HUDEP-2 (cell line): ENCODE measurements around the gene FERD3L.

Experiments used
- DNase-seq, 76 experiments: peaks; one replicate each; lab custom pipeline; 2025; ENCODE audit not compliant: unreplicated experiment in 76 of 76; lab: John Stamatoyannopoulos, UW

The FERD3L gene

DNA sequence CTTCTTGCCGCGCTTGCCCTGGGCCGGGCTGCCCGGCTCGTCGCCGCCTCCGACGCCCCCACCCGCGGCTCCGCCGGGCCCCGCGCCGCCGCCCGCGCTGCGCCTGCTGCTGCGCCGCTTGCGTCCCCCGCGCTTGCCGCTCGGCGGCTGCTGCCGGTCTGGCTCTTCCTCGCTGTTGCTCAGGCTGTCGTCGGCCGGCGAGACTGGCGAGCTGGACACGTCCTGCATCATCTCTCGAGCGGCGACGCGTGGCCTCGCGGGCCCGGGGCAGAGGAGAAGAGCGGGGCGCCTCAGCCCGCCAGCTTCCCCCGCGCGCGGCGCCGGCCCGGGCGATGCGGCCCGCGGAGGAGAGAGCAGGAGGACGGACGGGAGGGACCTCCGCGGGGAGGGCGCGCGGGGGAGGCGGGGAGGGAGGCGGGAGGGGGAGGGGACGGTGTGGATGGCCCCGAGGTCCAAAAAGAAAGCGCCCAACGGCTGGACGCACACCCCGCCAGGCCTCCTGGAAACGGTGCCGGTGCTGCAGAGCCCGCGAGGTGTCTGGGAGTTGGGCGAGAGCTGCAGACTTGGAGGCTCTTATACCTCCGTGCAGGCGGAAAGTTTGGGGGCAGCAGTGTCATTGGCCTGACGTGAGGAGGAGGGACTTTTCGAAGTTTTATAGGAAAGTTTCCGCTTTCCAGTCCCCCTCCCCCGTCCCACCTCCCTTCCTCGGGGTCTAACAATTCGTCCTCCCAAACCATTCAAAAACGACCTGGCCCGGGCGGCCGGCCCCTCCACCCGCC lies 27.9 kb downstream of the FERD3L start, which contains the start of gene TWIST1:
Gene TWIST1 (minus strand): TSS at position 546 of the 779 bp plus-strand sequence. CDS start 315 bp downstream, at position 231.
- peak in 1 of 76 experiments; percentile 4 for DNase-seq

DNA sequence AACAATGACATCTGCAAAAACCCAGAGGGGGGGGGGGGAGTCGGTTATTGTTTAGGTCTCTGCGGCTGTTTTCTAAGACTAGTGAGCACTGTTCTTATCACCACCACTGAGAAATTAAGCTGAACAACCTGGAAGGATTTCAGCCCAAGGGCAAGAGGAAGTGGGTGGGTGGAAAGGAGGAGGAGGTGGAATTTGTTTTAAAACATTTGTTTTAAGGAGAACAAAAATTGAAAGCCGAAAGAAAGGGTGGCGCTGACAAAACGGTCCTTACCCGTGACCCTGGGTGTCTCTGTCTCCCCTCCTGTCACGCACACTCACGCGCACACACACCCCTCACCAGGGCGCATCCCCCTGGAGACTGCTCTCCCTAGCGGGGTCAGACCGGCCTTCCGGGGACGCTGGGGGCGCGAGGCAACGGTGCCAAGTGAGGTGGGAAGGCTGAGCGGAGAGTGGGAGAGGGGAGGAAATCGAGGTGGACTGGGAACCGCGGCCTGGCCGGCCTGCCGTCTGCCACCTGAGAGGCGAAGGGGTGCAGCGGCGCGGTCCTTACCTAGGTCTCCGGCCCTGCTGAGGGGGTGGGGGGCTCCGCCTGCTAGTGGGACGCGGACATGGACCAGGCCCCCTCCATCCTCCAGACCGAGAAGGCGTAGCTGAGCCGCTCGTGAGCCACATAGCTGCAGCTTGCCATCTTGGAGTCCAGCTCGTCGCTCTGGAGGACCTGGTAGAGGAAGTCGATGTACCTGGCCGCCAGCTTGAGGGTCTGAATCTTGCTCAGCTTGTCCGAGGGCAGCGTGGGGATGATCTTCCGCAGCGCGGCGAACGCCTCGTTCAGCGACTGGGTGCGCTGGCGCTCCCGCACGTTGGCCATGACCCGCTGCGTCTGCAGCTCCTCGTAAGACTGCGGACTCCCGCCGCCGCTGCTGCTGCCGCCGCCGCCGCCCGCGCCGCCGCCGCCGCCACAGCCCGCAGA lies 28.8 kb downstream of the FERD3L start:
- DNase-seq: no peak

- no peak for DNase-seq
Observed at GRCh38 chr7:19114551-19114855, 30.7 kb downstream of the FERD3L start.

DNA sequence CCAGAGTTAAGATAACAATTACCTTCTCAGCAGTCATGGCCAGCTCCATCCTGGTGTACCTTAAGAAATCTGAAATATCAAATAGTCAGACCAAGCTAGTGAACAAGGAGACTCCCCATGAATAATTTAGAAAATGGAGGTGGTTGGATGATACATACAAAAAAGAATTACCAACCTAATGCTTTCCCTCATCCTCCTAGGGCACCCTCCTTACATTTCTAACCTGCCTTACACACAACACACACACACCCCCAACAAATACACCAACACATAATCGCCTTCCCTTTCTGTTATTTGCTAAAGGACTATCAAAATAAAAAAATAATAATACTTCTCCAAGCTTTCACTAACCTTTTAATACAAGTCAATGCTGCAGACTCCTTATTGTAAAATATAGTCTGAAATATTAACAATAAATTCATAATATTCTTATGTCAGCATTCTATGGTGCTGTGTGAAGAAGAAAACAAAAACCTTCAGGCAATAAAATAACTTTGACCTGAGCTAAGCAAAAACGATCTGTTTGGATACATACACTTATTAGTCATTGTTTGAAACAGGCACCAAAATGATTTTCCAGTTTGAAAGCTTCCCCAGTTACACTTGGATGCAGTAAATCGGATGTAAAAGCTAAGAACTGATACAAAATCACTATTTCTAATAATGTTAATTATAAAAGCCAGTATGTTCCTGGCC lies 31.2 kb downstream of the FERD3L start:
- DNase-seq: no peak

DNA sequence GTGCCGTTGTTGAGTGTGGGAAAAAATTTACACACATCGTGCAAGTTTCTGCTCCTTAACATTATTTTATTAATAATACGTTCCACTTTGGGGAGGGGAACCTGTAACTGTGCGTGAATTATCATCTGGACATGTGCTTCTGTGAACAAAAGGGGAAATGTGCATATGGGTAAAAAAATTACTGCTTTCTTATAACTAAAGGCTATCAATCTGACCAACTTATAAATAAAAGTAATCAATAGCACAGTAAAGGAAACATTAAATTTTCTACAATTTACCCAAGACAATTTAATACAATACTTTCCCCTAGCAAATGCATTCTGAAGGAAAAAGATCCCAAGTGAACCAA lies 32.2 kb downstream of the FERD3L start:
- DNase-seq: no peak

DNA sequence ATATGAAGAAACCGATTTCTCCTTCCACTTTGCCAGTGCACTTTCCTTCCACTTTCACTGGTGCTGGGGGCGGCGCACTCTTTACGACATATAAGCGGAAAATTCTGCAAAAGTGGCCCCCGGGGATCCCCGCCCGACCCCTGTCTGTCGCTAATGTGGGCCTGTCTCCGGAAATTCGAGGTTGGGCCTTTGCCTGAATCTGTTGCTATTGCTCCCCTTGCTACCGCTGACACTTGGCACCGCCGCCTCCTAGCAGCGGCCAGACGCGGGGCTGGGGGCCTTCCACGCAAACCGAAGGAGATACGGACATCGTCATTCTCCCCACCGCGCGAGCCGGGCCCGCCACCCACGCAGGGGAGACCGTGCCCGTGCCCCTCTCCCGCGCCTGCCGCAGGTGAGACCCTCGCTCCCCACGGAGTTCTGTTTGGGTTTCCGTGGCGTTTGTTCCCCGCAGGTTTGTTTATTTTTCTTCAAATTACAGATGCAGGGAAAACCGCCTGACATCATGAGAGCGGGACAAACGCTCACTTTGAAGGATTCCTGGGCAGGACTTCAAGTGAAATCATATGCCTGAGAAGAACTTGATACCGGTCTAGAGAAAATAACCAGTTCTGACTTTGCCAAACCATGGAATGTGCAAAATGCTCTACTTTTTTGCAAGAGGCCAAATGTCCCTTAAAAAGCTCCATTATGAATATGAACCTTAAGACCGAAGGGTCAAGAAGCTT lies 32.8 kb downstream of the FERD3L start:
- no peak for DNase-seq

- no peak for DNase-seq
Observed at GRCh38 chr7:19111474-19112273, 33.5 kb downstream of the FERD3L start.

DNA sequence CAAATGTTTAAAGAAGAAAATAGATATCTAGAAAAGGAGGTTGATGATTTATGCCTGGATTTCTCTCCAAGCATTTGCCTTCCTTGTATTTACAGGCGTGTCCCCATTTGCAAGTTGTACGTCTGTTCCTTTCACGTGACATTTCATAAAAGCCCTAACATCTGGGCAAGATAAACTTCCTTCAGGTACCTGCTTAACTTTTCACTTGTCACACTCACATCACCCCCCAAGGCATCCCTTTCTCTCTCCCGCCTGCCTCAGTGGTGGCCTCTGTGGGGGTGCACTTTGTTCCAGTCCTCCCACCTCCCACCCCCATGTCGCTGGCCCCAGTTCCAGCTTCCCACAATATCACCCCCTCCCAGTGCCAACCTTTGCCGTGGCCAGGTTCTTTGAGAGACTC lies 34.4 kb downstream of the FERD3L start:
- DNase-seq: no peak

GRCh38 chr7:19110026-19110730 lies 35.0 kb downstream of the FERD3L start:
- DNase-seq: no peak

- no peak for DNase-seq
Observed at GRCh38 chr7:19109000-19109946, 35.9 kb downstream of the FERD3L start.

- DNase-seq: no peak
Observed at GRCh38 chr7:19107356-19108146, 37.7 kb downstream of the FERD3L start.

GRCh38 chr7:19107081-19107355 lies 38.2 kb downstream of the FERD3L start:
- DNase-seq: no peak

- no peak for DNase-seq
Observed at GRCh38 chr7:19106241-19107080, 38.8 kb downstream of the FERD3L start.

DNA sequence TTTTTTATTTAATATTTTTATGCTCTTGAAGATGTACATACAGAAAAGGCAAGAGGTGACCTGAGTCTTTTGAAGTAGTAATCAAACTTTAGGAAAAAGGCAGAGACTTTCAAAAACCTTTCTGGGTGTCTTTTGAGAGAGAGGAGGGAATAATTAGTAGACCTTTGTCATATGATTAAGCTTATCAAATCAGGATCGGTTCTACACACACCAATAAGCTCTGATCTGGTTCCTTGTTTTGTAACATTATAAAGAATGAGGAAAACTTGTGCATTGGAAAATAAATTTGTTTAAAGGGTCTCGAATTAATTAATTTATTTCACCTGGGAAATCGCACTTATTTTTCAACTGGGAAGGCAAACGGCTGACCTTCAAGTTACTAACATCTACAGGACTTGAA lies 39.7 kb downstream of the FERD3L start:
- no peak for DNase-seq

GRCh38 chr7:19104811-19105210 lies 40.4 kb downstream of the FERD3L start:
- DNase-seq: no peak

DNA sequence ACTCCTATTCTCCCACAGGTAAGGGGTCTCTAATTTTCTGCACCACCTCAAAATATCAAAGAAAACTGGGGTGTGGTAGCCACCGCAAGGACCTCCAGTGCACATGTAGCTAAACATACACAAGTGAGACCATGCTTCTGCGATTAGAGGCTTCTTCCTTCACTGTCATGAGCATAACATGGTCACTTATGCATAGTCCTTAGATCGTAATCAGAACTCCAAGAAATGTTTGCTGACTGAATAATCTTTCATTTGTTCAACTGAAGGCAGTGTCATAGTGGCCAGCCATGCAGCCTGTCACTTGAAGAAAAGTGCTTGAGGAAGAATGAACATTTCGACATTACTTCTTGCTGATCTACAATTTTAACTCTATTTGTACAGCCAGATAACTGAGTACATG lies 42.3 kb downstream of the FERD3L start:
- no peak for DNase-seq

- no peak for DNase-seq
Observed at GRCh38 chr7:19101909-19102308, 43.3 kb downstream of the FERD3L start.
